ENCODE results near the gene NEURL1.

The NEURL1 gene

GRCh38 chr10:103564116-103564501 is 70.6 kb downstream of the NEURL1 start:
- Mint-ChIP-seq H3K27me3 (peaks cover 4% of the 10 kb centered on the region), H3K27ac (no peak overlapping the region), H3K36me3 (no peaks in the 10 kb centered on the region), H3K4me1 (ENCODE audit: low read depth) (no peaks in the 10 kb centered on the region), H3K4me3 (no peak overlapping the region), H3K9me3 (ENCODE audit: low read depth) (no peaks in the 10 kb centered on the region)

- Mint-ChIP-seq H3K36me3 (no peaks in the 10 kb centered on the region), H3K27me3 (peaks cover 2% of the 10 kb centered on the region), H3K4me1 (ENCODE audit: low read depth) (no peaks in the 10 kb centered on the region), H3K9me3 (ENCODE audit: low read depth) (no peaks in the 10 kb centered on the region), H3K4me3 (no peak overlapping the region), H3K27ac (no peak overlapping the region)
Observed at GRCh38 chr10:103564776-103565520, 71.4 kb downstream of the NEURL1 start.

- Mint-ChIP-seq H3K9me3 (ENCODE audit: low read depth) (no peaks in the 10 kb centered on the region), H3K27me3 (no peaks in the 10 kb centered on the region), H3K4me3 (no peak overlapping the region), H3K36me3 (no peaks in the 10 kb centered on the region), H3K27ac (no peak overlapping the region), H3K4me1 (ENCODE audit: low read depth) (no peaks in the 10 kb centered on the region)
Observed at GRCh38 chr10:103566536-103566935, 73.0 kb downstream of the NEURL1 start.

- H3K4me3 Mint-ChIP-seq, result no peak overlapping the region
- H3K27me3 Mint-ChIP-seq, result no peaks in the 10 kb centered on the region
- H3K9me3 Mint-ChIP-seq (ENCODE audit: low read depth), result no peaks in the 10 kb centered on the region
- no peaks in the 10 kb centered on the region for H3K36me3 Mint-ChIP-seq
- no peaks in the 10 kb centered on the region for H3K4me1 Mint-ChIP-seq (ENCODE audit: low read depth)
- H3K27ac Mint-ChIP-seq, result no peak overlapping the region
Observed at GRCh38 chr10:103568505-103568904, 75.0 kb downstream of the NEURL1 start.

GRCh38 chr10:103569896-103570295 is 76.4 kb downstream of the NEURL1 start:
- Mint-ChIP-seq H3K4me3 (no peak overlapping the region), H3K36me3 (no peaks in the 10 kb centered on the region), H3K4me1 (ENCODE audit: low read depth) (no peaks in the 10 kb centered on the region), H3K9me3 (ENCODE audit: low read depth) (no peaks in the 10 kb centered on the region), H3K27me3 (no peaks in the 10 kb centered on the region), H3K27ac (no peak overlapping the region)

- H3K27me3 Mint-ChIP-seq, result no peaks in the 10 kb centered on the region
Observed at GRCh38 chr10:103570844-103571655, 77.5 kb downstream of the NEURL1 start.

GRCh38 chr10:103571656-103571975 is 78.1 kb downstream of the NEURL1 start:
- Mint-ChIP-seq H3K27me3 (no peaks in the 10 kb centered on the region), H3K36me3 (no peaks in the 10 kb centered on the region), H3K27ac (no peak overlapping the region), H3K4me1 (ENCODE audit: low read depth) (no peaks in the 10 kb centered on the region), H3K4me3 (no peak overlapping the region), H3K9me3 (ENCODE audit: low read depth) (no peaks in the 10 kb centered on the region)

More at GRCh38 chr10:103570844-103571655, 77.5 kb downstream of the NEURL1 start:
- no peak overlapping the region for H3K27ac Mint-ChIP-seq
- no peaks in the 10 kb centered on the region for H3K36me3 Mint-ChIP-seq
- H3K4me3 Mint-ChIP-seq, result no peak overlapping the region
- no peaks in the 10 kb centered on the region for H3K4me1 Mint-ChIP-seq (ENCODE audit: low read depth)
- no peaks in the 10 kb centered on the region for H3K9me3 Mint-ChIP-seq (ENCODE audit: low read depth)

- Mint-ChIP-seq H3K27ac (no peak overlapping the region), H3K4me1 (ENCODE audit: low read depth) (no peaks in the 10 kb centered on the region), H3K27me3 (no peaks in the 10 kb centered on the region), H3K36me3 (no peaks in the 10 kb centered on the region), H3K4me3 (no peak overlapping the region), H3K9me3 (ENCODE audit: low read depth) (no peaks in the 10 kb centered on the region)
Observed at GRCh38 chr10:103572347-103573204, 79.1 kb downstream of the NEURL1 start.

GRCh38 chr10:103573205-103573487 is 79.6 kb downstream of the NEURL1 start:
- H3K4me3 Mint-ChIP-seq, result no peak overlapping the region

GRCh38 chr10:103574097-103575061 is 80.9 kb downstream of the NEURL1 start:
- Mint-ChIP-seq H3K9me3 (ENCODE audit: low read depth) (no peaks in the 10 kb centered on the region), H3K4me1 (ENCODE audit: low read depth) (no peaks in the 10 kb centered on the region), H3K27me3 (no peaks in the 10 kb centered on the region), H3K4me3 (no peak overlapping the region), H3K36me3 (no peaks in the 10 kb centered on the region), H3K27ac (no peak overlapping the region)

More at GRCh38 chr10:103573205-103573487, 79.6 kb downstream of the NEURL1 start:
- no peaks in the 10 kb centered on the region for H3K4me1 Mint-ChIP-seq (ENCODE audit: low read depth)
- H3K27ac Mint-ChIP-seq, result no peak overlapping the region
- H3K9me3 Mint-ChIP-seq (ENCODE audit: low read depth), result no peaks in the 10 kb centered on the region
- H3K27me3 Mint-ChIP-seq, result no peaks in the 10 kb centered on the region
- H3K36me3 Mint-ChIP-seq, result no peaks in the 10 kb centered on the region

GRCh38 chr10:103575416-103576075 is 82.0 kb downstream of the NEURL1 start:
- Mint-ChIP-seq H3K4me1 (ENCODE audit: low read depth) (no peaks in the 10 kb centered on the region), H3K27me3 (no peaks in the 10 kb centered on the region), H3K27ac (no peak overlapping the region), H3K36me3 (no peaks in the 10 kb centered on the region), H3K4me3 (no peak overlapping the region), H3K9me3 (ENCODE audit: low read depth) (no peaks in the 10 kb centered on the region)

GRCh38 chr10:103576076-103576471 is 82.6 kb downstream of the NEURL1 start:
- Mint-ChIP-seq H3K36me3 (no peaks in the 10 kb centered on the region), H3K27me3 (no peaks in the 10 kb centered on the region), H3K4me1 (ENCODE audit: low read depth) (no peaks in the 10 kb centered on the region), H3K4me3 (no peak overlapping the region), H3K27ac (no peak overlapping the region), H3K9me3 (ENCODE audit: low read depth) (no peaks in the 10 kb centered on the region)

GRCh38 chr10:103576862-103577261 is 83.4 kb downstream of the NEURL1 start:
- Mint-ChIP-seq H3K27ac (no peak overlapping the region), H3K4me3 (no peak overlapping the region), H3K4me1 (ENCODE audit: low read depth) (no peaks in the 10 kb centered on the region), H3K9me3 (ENCODE audit: low read depth) (no peaks in the 10 kb centered on the region), H3K27me3 (no peaks in the 10 kb centered on the region), H3K36me3 (no peaks in the 10 kb centered on the region)
